ENCODE measurements around the gene HELZ. TPM values are rescaled to one million over a fixed set of nuclear protein-coding genes. Genes with fewer than 3 reads are reported as not detected.
A peak's percentile ranks its signal among the peaks of the same experiment; 100 is the strongest.

Gene HELZ
- total RNA-seq, 1 donor from 2014 or later: 71.0 TPM

DNA sequence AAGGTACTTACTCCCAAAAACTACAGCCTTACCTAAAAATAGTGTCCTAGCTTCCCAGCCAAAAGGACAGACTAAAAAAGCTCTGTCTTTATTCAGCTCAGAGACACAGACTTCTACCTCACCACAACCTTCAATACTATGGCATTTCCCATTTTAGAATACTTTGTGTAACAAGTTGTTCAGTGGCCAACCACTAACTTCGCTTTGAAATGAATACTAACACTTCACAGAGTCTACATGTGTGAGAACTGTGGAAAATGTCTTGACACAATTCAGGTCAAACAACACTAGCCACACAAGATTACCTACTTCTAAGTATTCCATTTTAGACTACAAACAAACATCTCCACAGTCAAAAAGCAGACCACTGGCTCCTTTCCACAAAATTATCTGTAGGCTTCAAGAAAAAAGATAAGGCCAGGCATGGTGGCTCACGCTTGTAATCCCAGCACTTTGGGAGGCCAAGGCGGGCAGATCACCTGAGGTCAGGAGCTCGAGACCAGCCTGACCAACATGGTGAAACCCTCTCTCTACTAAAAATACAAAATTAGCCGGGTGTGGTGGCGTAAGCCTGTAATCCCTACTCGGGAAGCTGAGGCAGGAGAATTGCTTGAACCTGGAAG is 3.2 kb downstream of the HELZ start:
- TF ChIP-seq, protein P1, sequence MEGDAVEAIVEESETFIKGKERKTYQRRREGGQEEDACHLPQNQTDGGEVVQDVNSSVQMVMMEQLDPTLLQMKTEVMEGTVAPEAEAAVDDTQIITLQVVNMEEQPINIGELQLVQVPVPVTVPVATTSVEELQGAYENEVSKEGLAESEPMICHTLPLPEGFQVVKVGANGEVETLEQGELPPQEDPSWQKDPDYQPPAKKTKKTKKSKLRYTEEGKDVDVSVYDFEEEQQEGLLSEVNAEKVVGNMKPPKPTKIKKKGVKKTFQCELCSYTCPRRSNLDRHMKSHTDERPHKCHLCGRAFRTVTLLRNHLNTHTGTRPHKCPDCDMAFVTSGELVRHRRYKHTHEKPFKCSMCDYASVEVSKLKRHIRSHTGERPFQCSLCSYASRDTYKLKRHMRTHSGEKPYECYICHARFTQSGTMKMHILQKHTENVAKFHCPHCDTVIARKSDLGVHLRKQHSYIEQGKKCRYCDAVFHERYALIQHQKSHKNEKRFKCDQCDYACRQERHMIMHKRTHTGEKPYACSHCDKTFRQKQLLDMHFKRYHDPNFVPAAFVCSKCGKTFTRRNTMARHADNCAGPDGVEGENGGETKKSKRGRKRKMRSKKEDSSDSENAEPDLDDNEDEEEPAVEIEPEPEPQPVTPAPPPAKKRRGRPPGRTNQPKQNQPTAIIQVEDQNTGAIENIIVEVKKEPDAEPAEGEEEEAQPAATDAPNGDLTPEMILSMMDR (IDR thresholded peaks at IDR 0.05; ENCODE audit: unreplicated experiment): no peak
- Mint-ChIP-seq H3K4me1 (ENCODE audit: low read depth) (peaks cover 35% of the 10 kb centered on the region), H3K36me3 (ENCODE audit: insufficient read depth) (peaks cover 3% of the 10 kb centered on the region), H3K27me3 (no peaks in the 10 kb centered on the region), H3K9me3 (ENCODE audit: low read depth) (no peaks in the 10 kb centered on the region), H3K4me3 (ENCODE audit: low read depth) (no peak overlapping the region), H3K27ac (no peak overlapping the region)
- no peak for DNase-seq (ENCODE audit: low spot score, unreplicated experiment)

DNA sequence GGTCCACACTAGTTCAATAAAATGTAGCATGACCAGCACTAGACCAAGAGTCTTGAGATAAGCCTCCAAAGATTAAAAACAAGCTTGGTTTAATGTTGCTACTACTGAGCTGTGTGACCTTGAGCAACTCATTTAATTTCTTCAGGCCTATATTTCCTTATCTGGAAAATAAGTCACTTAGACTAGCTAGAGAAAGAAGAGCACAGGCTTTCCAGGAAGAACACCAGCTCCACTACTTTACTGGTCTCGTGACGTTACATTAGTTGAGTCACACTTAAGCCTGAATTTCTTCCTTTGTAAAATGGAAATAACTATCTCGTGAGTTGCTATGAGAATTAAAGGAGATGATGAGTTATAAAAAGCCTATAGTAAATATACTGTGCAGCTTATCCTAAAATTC is 5.4 kb downstream of the HELZ start:
- Mint-ChIP-seq H3K4me1 (ENCODE audit: low read depth) (peaks cover 32% of the 10 kb centered on the region), H3K36me3 (ENCODE audit: insufficient read depth) (peaks cover 16% of the 10 kb centered on the region), H3K27ac (peak overlapping the region; percentile 19), H3K9me3 (ENCODE audit: low read depth) (no peaks in the 10 kb centered on the region), H3K4me3 (ENCODE audit: low read depth) (no peak overlapping the region), H3K27me3 (no peaks in the 10 kb centered on the region)
- TF ChIP-seq, protein P1 (IDR thresholded peaks at IDR 0.05; ENCODE audit: unreplicated experiment): no peak
- DNase-seq (ENCODE audit: low spot score, unreplicated experiment): no peak

DNA sequence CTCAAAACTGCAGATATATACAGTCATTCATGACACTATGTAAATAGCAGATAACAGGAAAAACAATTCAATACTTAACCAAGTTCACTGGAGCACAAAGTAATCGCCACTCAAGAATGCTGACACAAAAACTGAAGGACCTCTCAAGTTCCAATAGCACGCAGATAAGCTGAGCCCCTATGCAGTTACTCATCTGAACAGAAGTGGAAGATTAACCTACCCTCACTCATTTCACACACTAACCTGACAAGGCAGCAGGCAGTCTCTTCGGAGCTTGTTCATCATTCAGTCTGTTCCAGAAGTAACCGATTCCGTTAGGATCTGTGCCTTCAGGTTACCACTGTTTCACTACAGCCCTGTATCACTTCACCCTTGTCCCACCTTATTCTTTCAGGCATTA is 6.0 kb downstream of the HELZ start:
- H3K27me3 Mint-ChIP-seq: no peaks in the 10 kb centered on the region
- H3K4me1 Mint-ChIP-seq (ENCODE audit: low read depth): peaks cover 29% of the 10 kb centered on the region
- H3K9me3 Mint-ChIP-seq (ENCODE audit: low read depth): no peaks in the 10 kb centered on the region
- TF ChIP-seq, protein P1 (IDR thresholded peaks at IDR 0.05; ENCODE audit: unreplicated experiment): no peak
- no peak overlapping the region for H3K4me3 Mint-ChIP-seq (ENCODE audit: low read depth)
- peak overlapping the region; percentile 19 for H3K27ac Mint-ChIP-seq
- peaks cover 19% of the 10 kb centered on the region for H3K36me3 Mint-ChIP-seq (ENCODE audit: insufficient read depth)
- DNase-seq (ENCODE audit: low spot score, unreplicated experiment): no peak

DNA sequence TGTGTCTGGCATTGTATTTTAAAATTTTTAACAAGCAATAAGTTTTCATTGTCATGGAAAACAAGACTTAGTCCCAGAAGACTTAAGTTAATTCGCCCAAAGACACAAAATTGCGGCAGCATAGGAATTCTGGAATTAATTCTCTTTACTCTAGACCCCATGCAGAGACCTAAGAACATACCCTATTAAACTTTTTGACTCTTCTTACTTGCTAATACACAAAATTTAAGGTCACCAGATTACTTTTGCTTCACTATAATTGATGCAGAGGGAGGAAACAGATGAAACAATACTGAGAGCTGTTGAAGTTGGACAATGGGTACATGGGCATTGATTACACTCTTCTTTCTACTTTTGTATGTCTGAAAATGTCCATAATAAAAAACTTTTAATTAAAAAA is 12.6 kb downstream of the HELZ start:
- Mint-ChIP-seq H3K4me3 (ENCODE audit: low read depth) (no peak overlapping the region), H3K9me3 (ENCODE audit: low read depth) (no peaks in the 10 kb centered on the region), H3K27me3 (no peaks in the 10 kb centered on the region), H3K4me1 (ENCODE audit: low read depth) (no peaks in the 10 kb centered on the region), H3K36me3 (ENCODE audit: insufficient read depth) (peaks cover 26% of the 10 kb centered on the region), H3K27ac (no peak overlapping the region)
- no peak for DNase-seq (ENCODE audit: low spot score, unreplicated experiment)
- TF ChIP-seq, protein P1 (IDR thresholded peaks at IDR 0.05; ENCODE audit: unreplicated experiment): no peak

GRCh38 chr17:67229109-67229955 is 15.7 kb downstream of the HELZ start:
- TF ChIP-seq, protein P1 (IDR thresholded peaks at IDR 0.05; ENCODE audit: unreplicated experiment): no peak
- Mint-ChIP-seq H3K4me3 (ENCODE audit: low read depth) (no peak overlapping the region), H3K27ac (peak overlapping the region; percentile 47), H3K36me3 (ENCODE audit: insufficient read depth) (peaks cover 25% of the 10 kb centered on the region), H3K4me1 (ENCODE audit: low read depth) (no peaks in the 10 kb centered on the region), H3K27me3 (no peaks in the 10 kb centered on the region), H3K9me3 (ENCODE audit: low read depth) (peaks cover 6% of the 10 kb centered on the region)
- no peak for DNase-seq (ENCODE audit: low spot score, unreplicated experiment)
